Aorta (tissue), 5 donors: ENCODE data around the gene GPSM3. TPM values are rescaled to one million over a fixed set of nuclear protein-coding genes. Genes with fewer than 3 reads are reported as not detected.
"Not testable (repeated sequence)": the region's sequence is repeated elsewhere in the genome, so short reads cannot be mapped to it uniquely, and the experiment has no call there.

Source experiments
- ATAC-seq: fragments of 200-7000 bp; cut with Tn5 transposase; one replicate; pipeline ENCODE4 v1.9.1; 2022; ENCODE audit warnings: moderate library complexity; ENCODE audit not compliant: low FRiP score
- DNase-seq, 2 donors: peaks; one replicate each; pipeline ENCODE4 v3.0.0-alpha.2; 2020
- H3K27ac ChIP-seq, 2 donors: one replicate each; pipeline ENCODE4 v1.5.1; 2013; ENCODE audit warnings: low read length in 2 of 2, mild to moderate bottlenecking in 2 of 2, moderate library complexity in 2 of 2, control low read depth in 1 of 2, inconsistent platforms in 1 of 2, low read depth in 1 of 2
- H3K27me3 ChIP-seq, 2 donors: one replicate each; pipeline ENCODE4 v1.6.1; 2013; ENCODE audit warnings: control low read depth in 1 of 2, low read length in 1 of 2, mild to moderate bottlenecking in 1 of 2, moderate library complexity in 1 of 2; ENCODE audit not compliant: insufficient read depth in 2 of 2, control insufficient read depth in 1 of 2
- H3K36me3 ChIP-seq, 2 donors: one replicate each; pipeline ENCODE4 v1.6.1; 2013; ENCODE audit warnings: control low read depth in 1 of 2, low read length in 1 of 2, mild to moderate bottlenecking in 1 of 2; ENCODE audit not compliant: insufficient read depth in 2 of 2, control insufficient read depth in 1 of 2
- H3K4me1 ChIP-seq, 2 donors: one replicate each; pipeline ENCODE4 v1.6.1; 2013; ENCODE audit warnings: low read length in 2 of 2, control low read depth in 1 of 2, mild to moderate bottlenecking in 1 of 2, moderate library complexity in 1 of 2; ENCODE audit not compliant: insufficient read depth in 2 of 2, control insufficient read depth in 1 of 2
- H3K4me3 ChIP-seq, 2 donors: one replicate each; pipeline ENCODE4 v1.5.1; 2013; ENCODE audit warnings: low read length in 2 of 2, control low read depth in 1 of 2, mild to moderate bottlenecking in 1 of 2
- H3K9me3 ChIP-seq: one replicate; pipeline ENCODE4 v1.6.1; 2013; ENCODE audit warnings: mild to moderate bottlenecking, low read length; ENCODE audit not compliant: control insufficient read depth
- WGBS, 2 donors: extraction: QIAGEN DNeasy Blood & Tissue Kit; methylation state at CpG; one replicate each; pipeline ENCODE4 v1.1.7; 2013; 5-methylcytosine and 5-hydroxymethylcytosine counted together
- intact Hi-C, 2 donors: fragments of 100-400 bp; cut with DNase I; formaldehyde crosslinking; loops; one replicate each; pipeline versions ENCODE4 v1.14.2 to v1.15.0; 2022
- polyA plus RNA-seq, 2 donors: library from polyadenylated mRNA; stranded (reverse); fragments of 200-250 nt; gene quantifications; one replicate each; pipeline ENCODE4 v1.2.3, GENCODE V29; 2013
- total RNA-seq, 2 donors: library from RNA; stranded (reverse); fragmentation: NEBNext Ultra II Directional; extraction: Animal tissue kit (Norgen Biotek cat#: 25700); gene quantifications; one replicate each; pipeline ENCODE4 v1.2.1, GENCODE V29; 2021
- donor health status: healthy with polysubstance abuse.
- donor health status: Bipolar disorder and iron deficiency.
- donor health status: DM: no; HTN: no; CAD: no.
- donor health status: DM: no; HTN: no; CAD: no.
- donor health status: DM: yes; HTN: yes; CAD: no.

GPSM3 gene
- total and polyA plus RNA-seq, 4 donors, result 5.4 to 31.1 (median 23.2) TPM

- WGBS, 2 donors, result 72 to 77% methylated on average over 4 of the region's 4 CpGs
- Histone ChIP-seq H3K9me3 (no peaks in the 10 kb centered on the region), H3K4me3 (no peak overlapping the region), H3K36me3 (no peaks in the 10 kb centered on the region), H3K27ac (no peak overlapping the region), H3K4me1 (no peaks in the 10 kb centered on the region), H3K27me3 (no peaks in the 10 kb centered on the region)
- intact Hi-C loops, result no loop called here
- DNase-seq (no peak), ATAC-seq (no peak)
These were observed 27.6 kb upstream of the GPSM3 start for GRCh38 chr6:32220021-32220420.

- intact Hi-C loops, result no loop called here
- no peak overlapping the region for H3K4me3 ChIP-seq
- H3K27me3 ChIP-seq, result no peaks in the 10 kb centered on the region
- 80 to 85% methylated on average over 7 of the region's 7 CpGs for WGBS, 2 donors
- no peaks in the 10 kb centered on the region for H3K9me3 ChIP-seq
- no peaks in the 10 kb centered on the region for H3K36me3 ChIP-seq
- DNase-seq (no peak), ATAC-seq (no peak)
- H3K4me1 ChIP-seq, result no peaks in the 10 kb centered on the region
- no peak overlapping the region for H3K27ac ChIP-seq
These were observed 25.7 kb upstream of the GPSM3 start for GRCh38 chr6:32218167-32218566.

GRCh38 chr6:32216998-32217397, 24.6 kb upstream of the GPSM3 start:
- no peaks in the 10 kb centered on the region for H3K4me1 ChIP-seq
- no peaks in the 10 kb centered on the region for H3K36me3 ChIP-seq
- DNase-seq, result no peak
- H3K27ac ChIP-seq, result no peak overlapping the region
- intact Hi-C loops, result no loop called here
- 91 to 94% methylated on average over 11 of the region's 11 CpGs for WGBS, 2 donors
- no peaks in the 10 kb centered on the region for H3K9me3 ChIP-seq
- ATAC-seq, result no peak
- H3K4me3 ChIP-seq, result no peak overlapping the region
- H3K27me3 ChIP-seq, result no peaks in the 10 kb centered on the region

GRCh38 chr6:32216285-32216684, 23.8 kb upstream of the GPSM3 start:
- DNase-seq, result peak in 1 of 2 donors; percentile 14
- intact Hi-C loops, result no loop called here
- 87% methylated on average over 10 of the region's 10 CpGs for WGBS, 2 donors

GRCh38 chr6:32215617-32216016, 23.2 kb upstream of the GPSM3 start:
- H3K4me3 ChIP-seq, result no peak overlapping the region
- no peaks in the 10 kb centered on the region for H3K36me3 ChIP-seq
- H3K27me3 ChIP-seq, result no peaks in the 10 kb centered on the region
- whole genome bisulfite sequencing, 2 donors, result 96 to 97% methylated on average over 4 of the region's 4 CpGs
- intact Hi-C loops, result no loop called here
- H3K9me3 ChIP-seq, result no peaks in the 10 kb centered on the region
- no peak overlapping the region for H3K27ac ChIP-seq
- DNase-seq (no peak), ATAC-seq (no peak)
- H3K4me1 ChIP-seq, result no peaks in the 10 kb centered on the region

More at GRCh38 chr6:32216285-32216684, 23.8 kb upstream of the GPSM3 start:
- H3K4me1 ChIP-seq, result no peaks in the 10 kb centered on the region
- no peaks in the 10 kb centered on the region for H3K9me3 ChIP-seq
- no peak overlapping the region for H3K27ac ChIP-seq
- no peak overlapping the region for H3K4me3 ChIP-seq
- no peak for ATAC-seq
- no peaks in the 10 kb centered on the region for H3K27me3 ChIP-seq
- no peaks in the 10 kb centered on the region for H3K36me3 ChIP-seq

- Histone ChIP-seq H3K4me3 (no peak overlapping the region), H3K27ac (no peak overlapping the region), H3K36me3 (no peaks in the 10 kb centered on the region), H3K27me3 (no peaks in the 10 kb centered on the region), H3K4me1 (no peaks in the 10 kb centered on the region), H3K9me3 (no peaks in the 10 kb centered on the region)
- intact Hi-C loops, result no loop called here
- WGBS, 2 donors, result 90 to 91% methylated on average over 3 of the region's 3 CpGs
- ATAC-seq, result no peak
- no peak for DNase-seq
These were observed 21.7 kb upstream of the GPSM3 start for GRCh38 chr6:32214126-32214525.

- no peaks in the 10 kb centered on the region for H3K9me3 ChIP-seq
- no peak overlapping the region for H3K4me3 ChIP-seq
- no peaks in the 10 kb centered on the region for H3K36me3 ChIP-seq
- ATAC-seq, result no peak
- intact Hi-C loops, result no loop called here
- DNase-seq, result no peak
- H3K27ac ChIP-seq, result no peak overlapping the region
- H3K27me3 ChIP-seq, result no peaks in the 10 kb centered on the region
- no peaks in the 10 kb centered on the region for H3K4me1 ChIP-seq
- WGBS, 2 donors, result 90 to 91% methylated on average over 6 of the region's 6 CpGs
These were observed 21.2 kb upstream of the GPSM3 start for GRCh38 chr6:32213649-32214048.

- H3K9me3 ChIP-seq, result no peaks in the 10 kb centered on the region
- intact Hi-C loops, result no loop called here
- no peak overlapping the region for H3K27ac ChIP-seq
- no peaks in the 10 kb centered on the region for H3K4me1 ChIP-seq
- no peak overlapping the region for H3K4me3 ChIP-seq
- no peaks in the 10 kb centered on the region for H3K36me3 ChIP-seq
- ATAC-seq (no peak), DNase-seq (no peak)
- H3K27me3 ChIP-seq, result no peaks in the 10 kb centered on the region
- WGBS, 2 donors, result 60 to 70% methylated on average over 12 of the region's 12 CpGs
These were observed 19.8 kb upstream of the GPSM3 start for GRCh38 chr6:32212076-32212760.

- 86% methylated on average over 4 of the region's 4 CpGs for WGBS, 2 donors
- H3K27ac ChIP-seq, H3K36me3 ChIP-seq, DNase-seq, intact Hi-C loops, H3K27me3 ChIP-seq, H3K9me3 ChIP-seq, H3K4me3 ChIP-seq, ATAC-seq, H3K4me1 ChIP-seq: not testable (repeated sequence)
These were observed 19.0 kb upstream of the GPSM3 start for GRCh38 chr6:32211432-32211831.
